Neural cell (in vitro differentiated cells): ENCODE data around the gene VMP1.

Experiments
- EP300 ChIP-seq: fragments of 450-650 bp; conservative IDR thresholded peaks from 2 replicates; pipeline ENCODE4 v1.6.1; 2014; ENCODE audit warnings: antibody characterized with exemption, mild to moderate bottlenecking, moderate library complexity; ENCODE audit not compliant: poor library complexity, severe bottlenecking
- EZH2 ChIP-seq: fragments of 200-600, 300-800 bp; shearing (Covaris generic), sonication (generic); IDR thresholded peaks from 2 replicates; pipeline ENCODE4 v1.6.1; 2014; ENCODE audit warnings: antibody characterized with exemption, low read length, borderline replicate concordance, mild to moderate bottlenecking; ENCODE audit not compliant: insufficient read depth, poor library complexity, severe bottlenecking
- MXI1 ChIP-seq: fragments of 450-650 bp; conservative IDR thresholded peaks from 2 replicates; pipeline ENCODE4 v1.6.1; 2014; ENCODE audit warnings: antibody characterized with exemption, mild to moderate bottlenecking; ENCODE audit not compliant: poor library complexity, severe bottlenecking
- POLR2AphosphoS5 ChIP-seq: IDR thresholded peaks from 2 replicates; pipeline ENCODE4 v1.6.1; 2012
- RAD21 ChIP-seq: fragments of 450-650 bp; conservative IDR thresholded peaks from 2 replicates; pipeline ENCODE4 v1.6.1; 2014; ENCODE audit warnings: antibody characterized with exemption, mild to moderate bottlenecking, moderate library complexity
- SMC3 ChIP-seq: fragments of 450-650 bp; conservative IDR thresholded peaks from 2 replicates; pipeline ENCODE4 v1.6.1; 2014; ENCODE audit warnings: antibody characterized with exemption, mild to moderate bottlenecking, moderate library complexity; ENCODE audit not compliant: poor library complexity
- TAF1 ChIP-seq: IDR thresholded peaks from 2 replicates; pipeline ENCODE4 v1.6.1; 2012; ENCODE audit warnings: low read depth
- TF ChIP-seq, protein P1 (sequence below): fragments of 450-650 bp; IDR thresholded peaks from 2 replicates; pipeline ENCODE4 v1.5.1; 2014; ENCODE audit warnings: antibody characterized with exemption, mild to moderate bottlenecking, moderate library complexity; ENCODE audit not compliant: poor library complexity, severe bottlenecking
- TF ChIP-seq, protein P2 (sequence below): IDR thresholded peaks from 2 replicates; pipeline ENCODE4 v1.6.1; 2012; ENCODE audit warnings: borderline replicate concordance

- TF ChIP-seq POLR2AphosphoS5 = no peak
- TF ChIP-seq, protein P1, sequence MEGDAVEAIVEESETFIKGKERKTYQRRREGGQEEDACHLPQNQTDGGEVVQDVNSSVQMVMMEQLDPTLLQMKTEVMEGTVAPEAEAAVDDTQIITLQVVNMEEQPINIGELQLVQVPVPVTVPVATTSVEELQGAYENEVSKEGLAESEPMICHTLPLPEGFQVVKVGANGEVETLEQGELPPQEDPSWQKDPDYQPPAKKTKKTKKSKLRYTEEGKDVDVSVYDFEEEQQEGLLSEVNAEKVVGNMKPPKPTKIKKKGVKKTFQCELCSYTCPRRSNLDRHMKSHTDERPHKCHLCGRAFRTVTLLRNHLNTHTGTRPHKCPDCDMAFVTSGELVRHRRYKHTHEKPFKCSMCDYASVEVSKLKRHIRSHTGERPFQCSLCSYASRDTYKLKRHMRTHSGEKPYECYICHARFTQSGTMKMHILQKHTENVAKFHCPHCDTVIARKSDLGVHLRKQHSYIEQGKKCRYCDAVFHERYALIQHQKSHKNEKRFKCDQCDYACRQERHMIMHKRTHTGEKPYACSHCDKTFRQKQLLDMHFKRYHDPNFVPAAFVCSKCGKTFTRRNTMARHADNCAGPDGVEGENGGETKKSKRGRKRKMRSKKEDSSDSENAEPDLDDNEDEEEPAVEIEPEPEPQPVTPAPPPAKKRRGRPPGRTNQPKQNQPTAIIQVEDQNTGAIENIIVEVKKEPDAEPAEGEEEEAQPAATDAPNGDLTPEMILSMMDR = no peak
- no peak for TF ChIP-seq RAD21
- no peak for TF ChIP-seq EZH2
- TF ChIP-seq MXI1 = no peak
- TF ChIP-seq SMC3 = no peak
- TF ChIP-seq TAF1 = no peak
- TF ChIP-seq EP300 = no peak
- TF ChIP-seq, protein P2, sequence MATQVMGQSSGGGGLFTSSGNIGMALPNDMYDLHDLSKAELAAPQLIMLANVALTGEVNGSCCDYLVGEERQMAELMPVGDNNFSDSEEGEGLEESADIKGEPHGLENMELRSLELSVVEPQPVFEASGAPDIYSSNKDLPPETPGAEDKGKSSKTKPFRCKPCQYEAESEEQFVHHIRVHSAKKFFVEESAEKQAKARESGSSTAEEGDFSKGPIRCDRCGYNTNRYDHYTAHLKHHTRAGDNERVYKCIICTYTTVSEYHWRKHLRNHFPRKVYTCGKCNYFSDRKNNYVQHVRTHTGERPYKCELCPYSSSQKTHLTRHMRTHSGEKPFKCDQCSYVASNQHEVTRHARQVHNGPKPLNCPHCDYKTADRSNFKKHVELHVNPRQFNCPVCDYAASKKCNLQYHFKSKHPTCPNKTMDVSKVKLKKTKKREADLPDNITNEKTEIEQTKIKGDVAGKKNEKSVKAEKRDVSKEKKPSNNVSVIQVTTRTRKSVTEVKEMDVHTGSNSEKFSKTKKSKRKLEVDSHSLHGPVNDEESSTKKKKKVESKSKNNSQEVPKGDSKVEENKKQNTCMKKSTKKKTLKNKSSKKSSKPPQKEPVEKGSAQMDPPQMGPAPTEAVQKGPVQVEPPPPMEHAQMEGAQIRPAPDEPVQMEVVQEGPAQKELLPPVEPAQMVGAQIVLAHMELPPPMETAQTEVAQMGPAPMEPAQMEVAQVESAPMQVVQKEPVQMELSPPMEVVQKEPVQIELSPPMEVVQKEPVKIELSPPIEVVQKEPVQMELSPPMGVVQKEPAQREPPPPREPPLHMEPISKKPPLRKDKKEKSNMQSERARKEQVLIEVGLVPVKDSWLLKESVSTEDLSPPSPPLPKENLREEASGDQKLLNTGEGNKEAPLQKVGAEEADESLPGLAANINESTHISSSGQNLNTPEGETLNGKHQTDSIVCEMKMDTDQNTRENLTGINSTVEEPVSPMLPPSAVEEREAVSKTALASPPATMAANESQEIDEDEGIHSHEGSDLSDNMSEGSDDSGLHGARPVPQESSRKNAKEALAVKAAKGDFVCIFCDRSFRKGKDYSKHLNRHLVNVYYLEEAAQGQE = no peak
These were observed 6.8 kb downstream of the VMP1 start for GRCh38 chr17:59714255-59714654.
